ENCODE results near the gene AQP1. TPM values are rescaled to one million over a fixed set of nuclear protein-coding genes. Genes with fewer than 3 reads are reported as not detected.

Gene AQP1
- total and polyA plus RNA-seq, 10 of the 15 experiments (the other 5 are each of a cell fraction or from before 2014, with no cell fraction given), result 0.03 to 0.64 TPM; not detected in 8

DNA sequence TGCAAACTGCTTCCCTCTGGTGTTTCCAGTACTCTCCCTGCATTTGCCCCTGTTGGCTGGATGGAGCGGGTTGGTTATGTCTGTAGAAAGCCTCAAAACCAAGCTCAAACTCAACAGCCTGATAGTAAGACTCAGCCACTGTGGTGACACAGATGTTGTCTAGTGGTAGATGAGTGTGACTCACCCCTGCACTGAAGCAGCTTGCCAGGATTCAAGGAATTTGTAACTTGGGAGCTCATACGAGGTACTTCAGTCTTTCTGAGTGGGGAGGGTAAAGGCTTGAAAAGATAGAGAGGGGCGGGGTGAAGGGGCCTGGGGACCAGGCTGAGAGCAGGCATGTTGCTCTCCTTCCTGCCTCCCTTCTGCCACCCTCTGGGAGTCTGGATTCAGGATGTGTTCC lies 22.9 kb upstream of the AQP1 start:
- Histone ChIP-seq H3K36me3 (ENCODE audit: control insufficient read depth in 2 of 2, insufficient read depth in 2 of 2, low read length in 1 of 2) (no peaks in the 10 kb centered on the region), H3K9ac (ENCODE audit: control insufficient read depth, insufficient read depth, low read length) (no peak overlapping the region), H3K27me3 (replicated peaks in 1 of 2; ENCODE audit: control insufficient read depth in 2 of 2, insufficient read depth in 2 of 2, low read length in 1 of 2) (peaks cover 0 to 2% of the 10 kb centered on the region in 2 experiments; a peak in 2 of 4 replicates), H2AFZ (ENCODE audit: control insufficient read depth, low read depth, low read length) (no peak overlapping the region), H3K79me2 (ENCODE audit: control insufficient read depth, insufficient read depth, low read length) (no peaks in the 10 kb centered on the region), H3K4me2 (ENCODE audit: control insufficient read depth, insufficient read depth) (no peak overlapping the region), H3K4me1 (ENCODE audit: control insufficient read depth, insufficient read depth, low read length) (no peaks in the 10 kb centered on the region; the same call in 1 of the 2 replicates), H3K9me3 (replicated peaks; ENCODE audit: control insufficient read depth, insufficient read depth, low read length) (no peaks in the 10 kb centered on the region), H3K4me3 (no peak overlapping the region), H4K20me1 (ENCODE audit: control insufficient read depth, insufficient read depth) (no peaks in the 10 kb centered on the region), H3K27ac (ENCODE audit: control insufficient read depth, insufficient read depth) (no peak overlapping the region)
- intact Hi-C loops (cut with micrococcal nuclease; ENCODE audit: unreplicated experiment) (no loop called here), in situ Hi-C loops (cut with MboI) (no loop called here)
- BruUV-seq (replicated peaks), result no TSS peak
- TF ChIP-seq, protein P1, sequence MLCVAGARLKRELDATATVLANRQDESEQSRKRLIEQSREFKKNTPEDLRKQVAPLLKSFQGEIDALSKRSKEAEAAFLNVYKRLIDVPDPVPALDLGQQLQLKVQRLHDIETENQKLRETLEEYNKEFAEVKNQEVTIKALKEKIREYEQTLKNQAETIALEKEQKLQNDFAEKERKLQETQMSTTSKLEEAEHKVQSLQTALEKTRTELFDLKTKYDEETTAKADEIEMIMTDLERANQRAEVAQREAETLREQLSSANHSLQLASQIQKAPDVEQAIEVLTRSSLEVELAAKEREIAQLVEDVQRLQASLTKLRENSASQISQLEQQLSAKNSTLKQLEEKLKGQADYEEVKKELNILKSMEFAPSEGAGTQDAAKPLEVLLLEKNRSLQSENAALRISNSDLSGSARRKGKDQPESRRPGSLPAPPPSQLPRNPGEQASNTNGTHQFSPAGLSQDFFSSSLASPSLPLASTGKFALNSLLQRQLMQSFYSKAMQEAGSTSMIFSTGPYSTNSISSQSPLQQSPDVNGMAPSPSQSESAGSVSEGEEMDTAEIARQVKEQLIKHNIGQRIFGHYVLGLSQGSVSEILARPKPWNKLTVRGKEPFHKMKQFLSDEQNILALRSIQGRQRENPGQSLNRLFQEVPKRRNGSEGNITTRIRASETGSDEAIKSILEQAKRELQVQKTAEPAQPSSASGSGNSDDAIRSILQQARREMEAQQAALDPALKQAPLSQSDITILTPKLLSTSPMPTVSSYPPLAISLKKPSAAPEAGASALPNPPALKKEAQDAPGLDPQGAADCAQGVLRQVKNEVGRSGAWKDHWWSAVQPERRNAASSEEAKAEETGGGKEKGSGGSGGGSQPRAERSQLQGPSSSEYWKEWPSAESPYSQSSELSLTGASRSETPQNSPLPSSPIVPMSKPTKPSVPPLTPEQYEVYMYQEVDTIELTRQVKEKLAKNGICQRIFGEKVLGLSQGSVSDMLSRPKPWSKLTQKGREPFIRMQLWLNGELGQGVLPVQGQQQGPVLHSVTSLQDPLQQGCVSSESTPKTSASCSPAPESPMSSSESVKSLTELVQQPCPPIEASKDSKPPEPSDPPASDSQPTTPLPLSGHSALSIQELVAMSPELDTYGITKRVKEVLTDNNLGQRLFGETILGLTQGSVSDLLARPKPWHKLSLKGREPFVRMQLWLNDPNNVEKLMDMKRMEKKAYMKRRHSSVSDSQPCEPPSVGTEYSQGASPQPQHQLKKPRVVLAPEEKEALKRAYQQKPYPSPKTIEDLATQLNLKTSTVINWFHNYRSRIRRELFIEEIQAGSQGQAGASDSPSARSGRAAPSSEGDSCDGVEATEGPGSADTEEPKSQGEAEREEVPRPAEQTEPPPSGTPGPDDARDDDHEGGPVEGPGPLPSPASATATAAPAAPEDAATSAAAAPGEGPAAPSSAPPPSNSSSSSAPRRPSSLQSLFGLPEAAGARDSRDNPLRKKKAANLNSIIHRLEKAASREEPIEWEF (IDR thresholded peaks at IDR 0.05; ENCODE audit: insufficient replicate concordance, low read depth, low read length), result no peak
- TF ChIP-seq GABPA (IDR thresholded peaks at IDR 0.05; ENCODE audit: low read depth) (no peak), NFIC (IDR thresholded peaks at IDR 0.05; ENCODE audit: low read depth, low read length) (no peak), BRCA1 (IDR thresholded peaks at IDR 0.05; ENCODE audit: low read depth, low read length) (no peak), IRF4 (IDR thresholded peaks at IDR 0.05; ENCODE audit: low read depth, low read length) (no peak), CHD1 (IDR thresholded peaks at IDR 0.05; ENCODE audit: low read depth, low read length) (no peak), EGR1 (IDR thresholded peaks at IDR 0.05; ENCODE audit: borderline replicate concordance in 1 of 2, low read depth in 2 of 2, low read length in 2 of 2) (no peak), YBX1 (IDR thresholded peaks at IDR 0.05) (no peak), ZSCAN29 (IDR thresholded peaks at IDR 0.05) (no peak), JUND (IDR thresholded peaks at IDR 0.05; ENCODE audit: low read depth, low read length) (no peak), EED (IDR thresholded peaks at IDR 0.05; ENCODE audit: low read depth) (no peak), HDAC6 (IDR thresholded peaks at IDR 0.05; ENCODE audit: unreplicated experiment) (no peak), TCF12 (IDR thresholded peaks at IDR 0.05; ENCODE audit: low read depth, low read length) (no peak)
- TF ChIP-seq, protein P2, sequence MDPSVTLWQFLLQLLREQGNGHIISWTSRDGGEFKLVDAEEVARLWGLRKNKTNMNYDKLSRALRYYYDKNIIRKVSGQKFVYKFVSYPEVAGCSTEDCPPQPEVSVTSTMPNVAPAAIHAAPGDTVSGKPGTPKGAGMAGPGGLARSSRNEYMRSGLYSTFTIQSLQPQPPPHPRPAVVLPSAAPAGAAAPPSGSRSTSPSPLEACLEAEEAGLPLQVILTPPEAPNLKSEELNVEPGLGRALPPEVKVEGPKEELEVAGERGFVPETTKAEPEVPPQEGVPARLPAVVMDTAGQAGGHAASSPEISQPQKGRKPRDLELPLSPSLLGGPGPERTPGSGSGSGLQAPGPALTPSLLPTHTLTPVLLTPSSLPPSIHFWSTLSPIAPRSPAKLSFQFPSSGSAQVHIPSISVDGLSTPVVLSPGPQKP (IDR thresholded peaks at IDR 0.05; ENCODE audit: low read depth, low read length), result no peak
- TF ChIP-seq, protein P3, sequence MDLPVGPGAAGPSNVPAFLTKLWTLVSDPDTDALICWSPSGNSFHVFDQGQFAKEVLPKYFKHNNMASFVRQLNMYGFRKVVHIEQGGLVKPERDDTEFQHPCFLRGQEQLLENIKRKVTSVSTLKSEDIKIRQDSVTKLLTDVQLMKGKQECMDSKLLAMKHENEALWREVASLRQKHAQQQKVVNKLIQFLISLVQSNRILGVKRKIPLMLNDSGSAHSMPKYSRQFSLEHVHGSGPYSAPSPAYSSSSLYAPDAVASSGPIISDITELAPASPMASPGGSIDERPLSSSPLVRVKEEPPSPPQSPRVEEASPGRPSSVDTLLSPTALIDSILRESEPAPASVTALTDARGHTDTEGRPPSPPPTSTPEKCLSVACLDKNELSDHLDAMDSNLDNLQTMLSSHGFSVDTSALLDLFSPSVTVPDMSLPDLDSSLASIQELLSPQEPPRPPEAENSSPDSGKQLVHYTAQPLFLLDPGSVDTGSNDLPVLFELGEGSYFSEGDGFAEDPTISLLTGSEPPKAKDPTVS (IDR thresholded peaks at IDR 0.05; ENCODE audit: low read depth, low read length), result no peak
- TF ChIP-seq, protein P4, sequence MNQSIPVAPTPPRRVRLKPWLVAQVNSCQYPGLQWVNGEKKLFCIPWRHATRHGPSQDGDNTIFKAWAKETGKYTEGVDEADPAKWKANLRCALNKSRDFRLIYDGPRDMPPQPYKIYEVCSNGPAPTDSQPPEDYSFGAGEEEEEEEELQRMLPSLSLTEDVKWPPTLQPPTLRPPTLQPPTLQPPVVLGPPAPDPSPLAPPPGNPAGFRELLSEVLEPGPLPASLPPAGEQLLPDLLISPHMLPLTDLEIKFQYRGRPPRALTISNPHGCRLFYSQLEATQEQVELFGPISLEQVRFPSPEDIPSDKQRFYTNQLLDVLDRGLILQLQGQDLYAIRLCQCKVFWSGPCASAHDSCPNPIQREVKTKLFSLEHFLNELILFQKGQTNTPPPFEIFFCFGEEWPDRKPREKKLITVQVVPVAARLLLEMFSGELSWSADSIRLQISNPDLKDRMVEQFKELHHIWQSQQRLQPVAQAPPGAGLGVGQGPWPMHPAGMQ (IDR thresholded peaks at IDR 0.05; ENCODE audit: borderline replicate concordance), result no peak
- SMC1A ChIA-PET (ENCODE audit: uncharacterized antibody, unreplicated experiment), result interaction anchor here (1.5 kb wide), 1 partner anchor 94 kb away, joined by 3 read pairs; no protein-coding TSS in a partner anchor
- RAD21 ChIA-PET (ENCODE audit: unreplicated experiment), result no interaction called here
- FAIRE-seq (no peak), DNase-seq (ENCODE audit: low read depth, low spot score) (no peak), ATAC-seq (no peak)
- CTCF ChIA-PET, result no interaction called here
- 17% methylated on average over 3 of the region's 3 CpGs for WGBS (ENCODE audit: insufficient coverage, insufficient replicate concordance, low lambda C conversion rate, missing lambda C conversion rate)
- POLR2A ChIA-PET, result no interaction called here
